Body of pancreas (tissue), 4 donors: ENCODE results near the gene LRCH1.

Source experiments
- CTCF ChIP-seq, 7 experiments: fragments of 450-650 bp in 4 of 7; fragments of 200-600 bp in 3 of 7; sonication (generic) in 3 of 7; IDR thresholded peaks; one replicate each; pipeline ENCODE4 v1.5.1; 2016 to 2019; ENCODE audit warnings: antibody characterized with exemption in 7 of 7
- POLR2A ChIP-seq, 3 donors: fragments of 450-650 bp; IDR thresholded peaks; one replicate each; pipeline ENCODE4 v1.6.1; 2016; ENCODE audit warnings: antibody characterized with exemption in 3 of 3, mild to moderate bottlenecking in 2 of 3

- TF ChIP-seq CTCF (IDR thresholded peaks at IDR 0.05) = no peak
- TF ChIP-seq POLR2A (IDR thresholded peaks at IDR 0.05) = no peak
Observed at GRCh38 chr13:46544208-46544607, 8.8 kb upstream of the LRCH1 start.
